Mesenchymal stem cell (in vitro differentiated cells and primary cell): Measurements from ENCODE around the gene KCNG2.

ENCODE experiments used
- DNase-seq: peaks from one replicate; pipeline ENCODE4 v3.0.0-alpha.2; 2013
- H2AFZ ChIP-seq: one replicate; pipeline ENCODE4 v1.6.1; 2013; ENCODE audit warnings: low read depth, mild to moderate bottlenecking, control low read depth, inconsistent platforms, low read length, moderate library complexity
- H2AK5ac ChIP-seq: 2 replicates; pipeline ENCODE4 v1.6.1; 2013; ENCODE audit warnings: low read length, moderate library complexity, mild to moderate bottlenecking, inconsistent platforms; ENCODE audit not compliant: severe bottlenecking
- H2BK120ac ChIP-seq: one replicate; pipeline ENCODE4 v1.6.1; 2013; ENCODE audit warnings: low read depth, mild to moderate bottlenecking, inconsistent platforms, low read length, moderate library complexity
- H2BK12ac ChIP-seq, 2 experiments: one replicate each; pipeline ENCODE4 v1.6.1; 2013; ENCODE audit warnings: inconsistent platforms in 2 of 2, low read length in 2 of 2, mild to moderate bottlenecking in 2 of 2, moderate library complexity in 2 of 2, control low read depth in 1 of 2
- H2BK15ac ChIP-seq: one replicate; pipeline ENCODE4 v1.6.1; 2013; ENCODE audit warnings: mild to moderate bottlenecking, low read depth, inconsistent platforms; ENCODE audit not compliant: poor library complexity, severe bottlenecking
- H2BK5ac ChIP-seq: 2 replicates; pipeline ENCODE4 v1.6.1; 2013; ENCODE audit warnings: low read depth, mild to moderate bottlenecking, low read length, control low read depth, inconsistent platforms; ENCODE audit not compliant: poor library complexity, severe bottlenecking
- H3K14ac ChIP-seq, 2 experiments: one replicate each; pipeline ENCODE4 v1.6.1; 2013; ENCODE audit warnings: inconsistent platforms in 2 of 2, low read length in 2 of 2, control low read depth in 1 of 2, mild to moderate bottlenecking in 1 of 2, moderate library complexity in 1 of 2
- H3K18ac ChIP-seq, 2 experiments: one replicate each; pipeline ENCODE4 v1.6.1; 2013; ENCODE audit warnings: inconsistent platforms in 2 of 2, low read length in 2 of 2, control low read depth in 1 of 2, low read depth in 1 of 2, mild to moderate bottlenecking in 1 of 2
- H3K23ac ChIP-seq, 2 experiments: one replicate each; pipeline ENCODE4 v1.6.1; 2013; ENCODE audit warnings: inconsistent platforms in 2 of 2, low read length in 2 of 2, mild to moderate bottlenecking in 2 of 2, moderate library complexity in 2 of 2, control low read depth in 1 of 2
- H3K27ac ChIP-seq: 2 replicates; pipeline ENCODE4 v1.5.1; 2013; ENCODE audit warnings: mild to moderate bottlenecking, moderate library complexity, low read length, control low read depth, inconsistent platforms; ENCODE audit not compliant: poor library complexity, severe bottlenecking
- H3K27me3 ChIP-seq, 2 experiments: 2 replicates each; pipeline versions ENCODE4 v1.6.1 to v1.7.0; 2013; ENCODE audit warnings: low read length in 2 of 2, mild to moderate bottlenecking in 2 of 2, moderate library complexity in 2 of 2, control low read depth in 1 of 2, inconsistent platforms in 1 of 2; ENCODE audit not compliant: control insufficient read depth in 1 of 2, insufficient read depth in 1 of 2
- H3K36me3 ChIP-seq, 2 experiments: 2 replicates each; pipeline versions ENCODE4 v1.6.1 to v1.7.0; 2013; ENCODE audit warnings: low read length in 2 of 2, control low read depth in 1 of 2, inconsistent platforms in 1 of 2, low read depth in 1 of 2, mild to moderate bottlenecking in 1 of 2; ENCODE audit not compliant: insufficient read depth in 2 of 2, control insufficient read depth in 1 of 2
- H3K4ac ChIP-seq, 2 experiments: one replicate each; pipeline ENCODE4 v1.6.1; 2013; ENCODE audit warnings: inconsistent platforms in 2 of 2, low read length in 2 of 2, mild to moderate bottlenecking in 2 of 2, moderate library complexity in 2 of 2, control low read depth in 1 of 2, low read depth in 1 of 2
- H3K4me1 ChIP-seq: 2 replicates; pipeline ENCODE4 v1.6.1; 2013; ENCODE audit warnings: low read depth, low read length, control low read depth; ENCODE audit not compliant: control insufficient read depth, insufficient read depth
- H3K4me2 ChIP-seq: 2 replicates; pipeline ENCODE4 v1.6.1; 2013; ENCODE audit warnings: low read length, mild to moderate bottlenecking, inconsistent platforms; ENCODE audit not compliant: poor library complexity, severe bottlenecking
- H3K4me3 ChIP-seq, 2 experiments: 2 replicates each; pipeline versions ENCODE4 v1.5.1 to v1.7.0; 2013; ENCODE audit warnings: low read length in 2 of 2, mild to moderate bottlenecking in 2 of 2, control low read depth in 1 of 2, low read depth in 1 of 2; ENCODE audit not compliant: insufficient read depth in 1 of 2
- H3K79me1 ChIP-seq: replicated peaks from 2 replicates; pipeline ENCODE4 v1.6.1; 2013; ENCODE audit warnings: mild to moderate bottlenecking, control low read depth, low read length, inconsistent platforms; ENCODE audit not compliant: poor library complexity, severe bottlenecking
- H3K9ac ChIP-seq: 2 replicates; pipeline ENCODE4 v1.7.0; 2013; ENCODE audit warnings: mild to moderate bottlenecking, low read length, moderate library complexity
- H3K9me3 ChIP-seq: 2 replicates; pipeline ENCODE4 v1.7.0; 2013; ENCODE audit warnings: mild to moderate bottlenecking, low read length; ENCODE audit not compliant: control insufficient read depth
- H4K8ac ChIP-seq: one replicate; pipeline ENCODE4 v1.6.1; 2013; ENCODE audit warnings: inconsistent platforms, mild to moderate bottlenecking, low read length, moderate library complexity
- H4K91ac ChIP-seq: one replicate; pipeline ENCODE4 v1.6.1; 2013; ENCODE audit warnings: mild to moderate bottlenecking, low read length, inconsistent platforms
- WGBS: methylation state at CpG from one replicate; pipeline ENCODE4 v1.1.7; 2013; ENCODE audit warnings: mixed read lengths; 5-methylcytosine and 5-hydroxymethylcytosine counted together

Gene KCNG2

DNA sequence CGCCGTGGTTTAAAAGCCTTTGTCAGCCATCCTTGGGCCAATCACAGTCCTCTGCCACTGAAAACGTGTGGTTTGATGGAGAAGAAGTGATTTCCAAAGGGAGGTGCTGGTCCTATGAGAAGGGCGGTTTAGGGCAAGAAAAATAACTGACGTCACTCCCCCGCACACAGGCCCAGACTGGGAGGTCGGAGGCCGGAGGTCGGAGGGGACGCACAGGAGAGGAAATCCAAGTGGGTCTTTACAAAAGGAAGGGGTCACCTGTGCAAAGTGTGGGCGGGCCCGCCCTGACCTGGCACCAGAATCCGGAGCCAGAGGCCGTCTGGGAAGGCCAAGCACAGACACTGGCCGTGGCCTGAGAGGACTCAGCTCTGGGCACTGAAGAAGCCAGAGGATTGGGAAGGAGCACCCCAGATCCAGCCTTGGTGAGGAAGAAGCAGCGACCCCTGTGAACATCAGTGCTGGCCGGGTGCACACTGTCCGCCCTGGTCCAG, 18.0 kb upstream of the KCNG2 start:
- Histone ChIP-seq H2BK12ac (no peak overlapping the region), H3K9me3 (peaks cover 6% of the 10 kb centered on the region), H4K8ac (no peak overlapping the region), H2AK5ac (no peak overlapping the region), H4K91ac (no peak overlapping the region), H2BK120ac (no peak overlapping the region), H3K36me3 (no peaks in the 10 kb centered on the region), H3K4me1 (no peaks in the 10 kb centered on the region), H3K79me1 (no peaks in the 10 kb centered on the region), H3K9ac (no peak overlapping the region), H2AFZ (no peak overlapping the region), H3K14ac (no peak overlapping the region), H3K18ac (no peak overlapping the region), H2BK5ac (no peak overlapping the region), H3K4me3 (no peak overlapping the region), H3K4ac (no peak overlapping the region), H2BK15ac (no peak overlapping the region), H3K23ac (no peak overlapping the region), H3K27ac (no peak overlapping the region), H3K27me3 (peaks cover 4 to 55% of the 10 kb centered on the region in 2 experiments), H3K4me2 (no peak overlapping the region)
- DNase-seq = no peak
- WGBS = 87% methylated on average over 17 of the region's 18 CpGs

DNA sequence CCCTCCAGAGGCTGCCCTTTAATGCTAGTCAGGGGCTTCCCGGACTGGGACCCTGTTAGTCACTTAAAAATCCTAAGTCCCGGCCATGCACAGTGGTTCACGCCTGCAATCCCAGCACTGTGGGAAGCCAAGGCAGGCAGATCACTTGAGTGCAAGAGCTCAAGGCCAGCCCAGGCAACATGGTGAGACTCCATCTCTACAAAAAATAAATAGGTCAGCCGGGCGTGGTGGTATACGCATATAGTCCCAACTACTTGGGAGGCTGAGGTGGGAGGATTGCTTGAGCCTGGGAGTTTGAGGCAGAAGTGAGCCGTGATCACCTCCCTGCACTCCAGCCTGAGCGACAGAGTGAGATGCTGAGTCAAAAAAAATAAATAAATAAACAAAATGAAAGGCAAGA, 17.2 kb upstream of the KCNG2 start:
- H3K79me1 ChIP-seq = no peaks in the 10 kb centered on the region
- H2AFZ ChIP-seq = no peak overlapping the region
- H3K27me3 ChIP-seq = peaks cover 4 to 63% of the 10 kb centered on the region in 2 experiments
- H3K4me3 ChIP-seq = no peak overlapping the region
- H4K8ac ChIP-seq = no peak overlapping the region
- H3K9me3 ChIP-seq = peaks cover 6% of the 10 kb centered on the region
- H2BK15ac ChIP-seq = no peak overlapping the region
- whole genome bisulfite sequencing = 90% methylated on average over 8 of the region's 8 CpGs
- H4K91ac ChIP-seq = no peak overlapping the region
- no peak overlapping the region for H3K23ac ChIP-seq
- no peak overlapping the region for H2BK120ac ChIP-seq
- H3K14ac ChIP-seq = no peak overlapping the region
- no peak overlapping the region for H2AK5ac ChIP-seq
- H3K18ac ChIP-seq = no peak overlapping the region
- H3K4me2 ChIP-seq = no peak overlapping the region
- no peak overlapping the region for H2BK5ac ChIP-seq
- DNase-seq = no peak
- no peak overlapping the region for H3K4ac ChIP-seq
- no peaks in the 10 kb centered on the region for H3K4me1 ChIP-seq
- H3K27ac ChIP-seq = no peak overlapping the region
- no peak overlapping the region for H3K9ac ChIP-seq
- H3K36me3 ChIP-seq = no peaks in the 10 kb centered on the region
- H2BK12ac ChIP-seq = no peak overlapping the region

GRCh38 chr18:79781331-79781941, 16.3 kb upstream of the KCNG2 start:
- no peak for DNase-seq
- H2BK15ac ChIP-seq = no peak overlapping the region
- H3K27ac ChIP-seq = no peak overlapping the region
- H2BK5ac ChIP-seq = no peak overlapping the region
- WGBS = 86% methylated on average over 17 of the region's 17 CpGs
- H3K79me1 ChIP-seq = no peaks in the 10 kb centered on the region
- H3K18ac ChIP-seq = no peak overlapping the region
- H3K9me3 ChIP-seq = peaks cover 6% of the 10 kb centered on the region
- H4K91ac ChIP-seq = no peak overlapping the region
- H3K27me3 ChIP-seq = peaks cover 13 to 70% of the 10 kb centered on the region in 2 experiments
- no peak overlapping the region for H2AFZ ChIP-seq
- H3K36me3 ChIP-seq = no peaks in the 10 kb centered on the region
- no peak overlapping the region for H3K4me3 ChIP-seq
- H4K8ac ChIP-seq = no peak overlapping the region
- H2AK5ac ChIP-seq = no peak overlapping the region
- no peak overlapping the region for H2BK12ac ChIP-seq
- H3K14ac ChIP-seq = no peak overlapping the region
- no peak overlapping the region for H3K4ac ChIP-seq
- H2BK120ac ChIP-seq = no peak overlapping the region
- H3K23ac ChIP-seq = no peak overlapping the region
- H3K4me2 ChIP-seq = no peak overlapping the region
- no peaks in the 10 kb centered on the region for H3K4me1 ChIP-seq
- no peak overlapping the region for H3K9ac ChIP-seq

DNA sequence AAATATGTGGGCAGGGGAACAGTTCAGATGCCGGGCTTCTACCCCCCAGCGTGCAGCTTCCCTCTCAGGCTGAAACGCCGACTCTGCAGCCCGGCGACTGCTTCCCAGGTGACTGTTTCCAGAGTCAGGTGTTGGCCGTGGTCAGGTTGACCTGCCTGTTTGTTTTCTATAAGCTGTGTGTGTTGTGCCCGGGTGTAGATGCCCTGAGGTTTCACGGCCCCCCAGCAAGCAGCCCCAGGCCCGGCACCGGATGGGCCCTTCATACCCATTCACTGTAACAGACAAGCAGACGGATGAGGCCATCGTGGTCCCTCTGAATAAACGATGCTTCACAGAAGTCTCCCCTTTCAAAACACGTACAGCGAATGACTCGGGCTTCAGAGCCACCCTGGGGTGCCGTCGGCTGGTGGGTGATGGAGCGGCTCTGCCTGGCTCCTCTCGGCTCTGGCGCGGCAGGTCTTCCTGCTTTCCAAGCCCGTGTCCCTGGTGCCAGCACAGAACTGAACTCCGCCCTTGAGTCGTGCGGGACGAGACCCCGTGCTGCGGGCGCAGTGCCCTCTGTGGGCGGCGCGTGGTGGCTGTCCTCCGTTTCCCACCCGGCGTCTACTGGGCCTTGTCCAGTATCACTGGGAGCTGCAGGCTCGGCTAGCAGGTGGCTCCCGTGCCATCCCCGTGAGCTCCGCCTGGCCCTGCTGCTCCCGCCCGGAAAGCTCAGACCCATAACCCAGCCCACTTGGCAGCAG, 15.0 kb upstream of the KCNG2 start:
- Histone ChIP-seq H3K18ac (no peak overlapping the region), H2BK15ac (no peak overlapping the region), H2AFZ (no peak overlapping the region), H3K14ac (no peak overlapping the region), H4K8ac (no peak overlapping the region), H2AK5ac (no peak overlapping the region), H2BK12ac (no peak overlapping the region), H2BK5ac (no peak overlapping the region), H3K4me1 (no peaks in the 10 kb centered on the region), H3K79me1 (no peaks in the 10 kb centered on the region), H3K4me2 (no peak overlapping the region), H2BK120ac (no peak overlapping the region), H3K4ac (no peak overlapping the region), H3K23ac (no peak overlapping the region), H3K9ac (no peak overlapping the region), H3K36me3 (no peaks in the 10 kb centered on the region), H3K27ac (no peak overlapping the region), H3K27me3 (peaks cover 24 to 71% of the 10 kb centered on the region in 2 experiments), H4K91ac (no peak overlapping the region), H3K9me3 (no peaks in the 10 kb centered on the region), H3K4me3 (no peak overlapping the region)
- DNase-seq = no peak
- WGBS = 90% methylated on average over 43 of the region's 43 CpGs
